Measurements from ENCODE around the gene AGO1.

- TF ChIP-seq CTCF (IDR thresholded peaks at IDR 0.05), result peak; percentile 98
- TF ChIP-seq ZFX (IDR thresholded peaks at IDR 0.05; ENCODE audit: borderline replicate concordance), result no peak
These were observed at the start of gene AGO1 for GRCh38 chr1:35882945-35883634.
